KG1 (cell line): ENCODE data around the gene ALX3.
"Not testable (repeated sequence)": the region's sequence is repeated elsewhere in the genome, so short reads cannot be mapped to it uniquely, and the experiment has no call there.

Source experiments
- DNase-seq: peaks from one replicate; lab custom pipeline; 2025; lab: John Stamatoyannopoulos, UW

Gene ALX3

DNA sequence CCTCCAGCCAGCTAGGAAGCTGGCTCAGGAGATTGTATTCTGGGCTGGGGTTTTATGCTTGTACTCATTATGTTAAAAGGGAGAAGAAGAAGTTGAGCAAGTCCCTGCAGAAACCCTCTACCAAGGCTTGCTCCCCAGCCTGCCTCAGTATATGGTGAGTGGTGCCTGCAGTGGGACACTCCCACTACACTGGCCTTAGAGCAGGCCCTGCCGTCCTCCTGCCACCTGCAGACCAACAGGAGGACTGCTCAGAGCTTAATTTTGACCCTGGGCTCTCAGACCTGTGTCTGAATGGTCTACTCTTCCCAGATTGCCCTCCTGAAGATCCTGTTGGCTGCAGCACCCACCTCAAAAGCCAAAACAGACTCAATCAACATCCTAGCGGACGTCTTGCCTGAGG lies 23.0 kb downstream of the ALX3 start:
- no peak for DNase-seq

DNA sequence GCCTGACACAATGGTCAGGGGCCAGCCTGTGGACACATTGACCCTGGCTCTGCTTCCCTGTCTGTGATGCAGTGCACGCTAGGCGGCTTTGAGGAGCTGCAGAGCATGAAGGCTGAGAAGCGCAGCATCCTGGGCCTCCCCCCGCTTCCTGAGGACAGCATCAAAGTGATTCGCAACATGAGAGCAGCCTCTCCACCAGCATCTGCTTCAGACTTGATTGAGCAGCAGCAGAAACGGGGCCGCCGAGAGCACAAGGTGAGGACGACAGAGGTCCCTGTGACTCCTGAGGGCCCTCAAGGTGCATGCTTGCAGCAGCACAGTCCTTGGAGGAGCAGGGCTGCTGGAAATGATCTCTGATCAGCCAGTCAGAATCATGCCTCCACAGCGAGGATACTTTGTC lies 27.5 kb downstream of the ALX3 start:
- DNase-seq = no peak

GRCh38 chr1:110040548-110040947 lies 29.9 kb downstream of the ALX3 start:
- DNase-seq = no peak

- no peak for DNase-seq
Measured at GRCh38 chr1:110039641-110040040, 30.8 kb downstream of the ALX3 start.

- DNase-seq = no peak
Measured at GRCh38 chr1:110038271-110038670, 32.2 kb downstream of the ALX3 start.

GRCh38 chr1:110035236-110035752 lies 35.2 kb downstream of the ALX3 start:
- no peak for DNase-seq

- peak; percentile 91 for DNase-seq
Measured at GRCh38 chr1:110034451-110035235, 35.8 kb downstream of the ALX3 start, which contains the start of gene STRIP1. Gene STRIP1, plus strand, starts transcription at chr1:110034624. Its CDS starts 14 bp downstream, at chr1:110034638.

GRCh38 chr1:110034040-110034450 lies 36.4 kb downstream of the ALX3 start:
- no peak for DNase-seq

GRCh38 chr1:110033421-110033820 lies 37.1 kb downstream of the ALX3 start:
- no peak for DNase-seq

- no peak for DNase-seq
Measured at GRCh38 chr1:110032327-110032726, 38.1 kb downstream of the ALX3 start.

DNA sequence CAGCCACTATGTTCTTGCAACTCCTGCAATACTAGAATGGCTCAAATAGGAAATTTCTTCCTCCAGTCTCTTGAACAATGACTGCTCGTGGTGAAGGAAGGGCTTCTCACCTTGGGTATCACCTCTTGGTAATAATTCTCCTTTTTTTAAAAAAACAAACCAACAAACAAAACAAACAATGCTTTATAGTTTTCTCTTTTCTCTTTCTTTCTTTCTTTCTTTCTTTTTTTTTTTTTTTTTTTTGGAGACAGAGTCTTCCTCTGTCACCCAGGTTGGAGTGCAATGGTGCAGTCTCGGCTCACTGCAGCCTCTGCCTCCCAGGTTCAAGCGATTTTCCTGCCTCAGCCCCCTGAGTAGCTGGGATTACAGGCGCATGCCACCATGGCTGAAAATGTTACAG lies 39.8 kb downstream of the ALX3 start:
- DNase-seq = not testable (repeated sequence)

- no peak for DNase-seq
Measured at GRCh38 chr1:110024613-110025012, 45.9 kb downstream of the ALX3 start.

GRCh38 chr1:110021285-110021684 lies 49.2 kb downstream of the ALX3 start:
- no peak for DNase-seq

DNA sequence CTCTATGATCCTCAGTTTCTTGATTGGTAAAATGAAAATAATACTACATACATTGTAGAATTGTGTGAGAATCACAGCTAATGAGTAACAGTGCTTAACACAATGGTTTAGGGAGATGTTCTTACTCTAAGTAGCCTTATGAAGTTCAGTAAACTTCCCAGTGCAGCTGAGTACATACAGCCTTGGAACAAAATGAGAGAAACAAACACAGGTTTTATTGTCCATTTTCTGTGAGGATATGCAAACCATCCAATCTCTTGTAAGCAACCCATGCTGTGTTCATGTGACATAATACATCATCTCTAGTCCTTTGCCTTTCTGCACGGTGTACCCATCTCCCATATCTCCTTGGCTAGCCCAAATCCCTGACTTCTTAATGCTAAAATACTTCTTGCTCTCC lies 50.7 kb downstream of the ALX3 start:
- no peak for DNase-seq

DNA sequence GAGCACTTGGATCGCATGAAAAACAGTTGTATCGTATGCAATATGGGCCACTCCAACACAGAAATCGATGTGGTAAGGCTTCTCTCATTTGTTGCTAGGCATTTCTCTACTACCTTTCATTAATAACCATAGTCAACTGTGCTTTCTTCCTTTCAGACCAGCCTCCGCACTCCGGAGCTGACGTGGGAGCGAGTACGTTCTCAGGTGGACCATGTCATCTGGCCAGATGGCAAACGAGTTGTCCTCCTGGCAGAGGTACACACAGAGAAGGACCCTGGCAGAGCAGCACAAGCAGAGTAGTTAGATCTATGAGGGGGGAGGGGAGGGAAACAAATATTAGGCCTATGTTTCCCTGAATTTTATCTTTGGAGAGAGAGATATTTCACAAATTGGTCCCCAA lies 52.1 kb downstream of the ALX3 start:
- no peak for DNase-seq

DNA sequence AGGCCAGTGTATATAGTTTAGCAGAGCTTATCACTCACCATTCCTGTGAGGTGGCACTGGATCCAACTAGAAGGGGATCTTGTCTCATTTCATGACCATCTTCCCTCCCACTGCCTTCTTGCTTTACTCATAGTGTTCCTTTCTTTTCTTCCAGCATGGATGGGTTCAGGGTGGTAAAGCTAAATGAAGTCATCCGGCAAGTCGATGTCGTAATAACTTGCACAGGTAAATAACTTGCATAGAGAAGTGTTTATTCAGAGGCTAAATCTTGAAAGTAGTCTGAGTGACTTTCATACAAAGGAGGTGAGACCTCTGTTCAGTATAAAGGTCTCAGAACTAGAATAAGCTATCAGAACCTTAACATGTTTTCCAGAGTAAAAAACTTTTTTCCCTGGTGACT lies 52.7 kb downstream of the ALX3 start:
- DNase-seq = no peak

DNA sequence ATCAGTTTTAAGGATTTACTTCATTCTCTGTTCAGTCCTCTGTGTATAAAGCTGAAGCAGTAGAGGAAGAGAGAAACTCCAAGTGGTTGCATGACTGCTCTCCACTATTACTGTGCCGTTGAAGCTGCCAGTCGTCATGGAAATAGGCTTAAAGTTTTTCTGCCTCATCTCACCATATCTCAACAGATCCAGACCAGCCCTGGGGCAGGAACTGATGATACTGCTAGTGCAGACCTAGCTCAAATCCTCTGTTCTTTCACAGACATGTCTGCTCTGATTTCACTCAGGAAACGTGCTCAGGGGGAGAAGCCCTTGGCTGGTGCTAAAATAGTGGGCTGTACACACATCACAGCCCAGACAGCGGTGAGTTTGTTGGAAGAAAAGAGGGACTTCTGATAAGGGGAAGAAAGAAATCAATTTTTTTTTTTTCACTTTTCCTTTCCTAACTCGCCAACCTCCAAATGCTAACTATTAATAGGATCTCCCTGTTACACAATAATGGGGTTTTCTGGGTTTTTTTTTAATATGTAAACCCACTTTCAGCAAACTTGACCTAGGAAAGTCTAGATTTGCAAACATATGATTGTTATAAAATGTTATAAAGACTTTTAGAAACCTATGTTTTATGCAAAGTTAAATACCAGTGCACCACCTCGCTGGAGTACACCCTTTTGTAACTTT lies 58.2 kb downstream of the ALX3 start:
- no peak for DNase-seq

GRCh38 chr1:110011527-110012041 lies 58.9 kb downstream of the ALX3 start:
- DNase-seq = peak; percentile 11
